GM23248 (cell line): Measurements from ENCODE around the gene PTGFRN. TPM values are rescaled to one million over a fixed set of nuclear protein-coding genes. Genes with fewer than 3 reads are reported as not detected.

Experiments used
- DNase-seq: peaks from one replicate; pipeline ENCODE4 v3.0.0-alpha.2; 2015
- H2AFZ ChIP-seq: fragments of 200-600 bp; sonication (generic); 2 replicates; pipeline ENCODE4 v1.6.1; 2016; ENCODE audit warnings: antibody characterized with exemption
- H3F3A ChIP-seq: fragments of 200-600 bp; sonication (generic); 2 replicates; pipeline ENCODE4 v1.6.1; 2016; ENCODE audit warnings: mild to moderate bottlenecking, antibody characterized with exemption, mixed run types; ENCODE audit not compliant: insufficient read depth
- H3K27ac ChIP-seq: fragments of 200-600 bp; sonication (generic); 2 replicates; pipeline ENCODE4 v1.5.1; 2016; ENCODE audit warnings: mild to moderate bottlenecking
- H3K27me3 ChIP-seq: fragments of 200-600 bp; sonication (generic); replicated peaks from 2 replicates; pipeline ENCODE4 v1.6.1; 2016; ENCODE audit warnings: mild to moderate bottlenecking; ENCODE audit not compliant: insufficient read depth
- H3K36me3 ChIP-seq: fragments of 200-600 bp; sonication (generic); 2 replicates; pipeline ENCODE4 v1.6.1; 2016; ENCODE audit warnings: low read depth, mild to moderate bottlenecking
- H3K4me1 ChIP-seq: fragments of 200-600 bp; sonication (generic); 2 replicates; pipeline ENCODE4 v1.6.1; 2016; ENCODE audit warnings: mild to moderate bottlenecking; ENCODE audit not compliant: insufficient read depth
- H3K4me2 ChIP-seq: fragments of 200-600 bp; sonication (generic); one replicate; pipeline ENCODE4 v1.6.1; 2016; ENCODE audit warnings: mild to moderate bottlenecking; ENCODE audit not compliant: unreplicated experiment
- H3K4me3 ChIP-seq: fragments of 200-600 bp; sonication (generic); 2 replicates; pipeline ENCODE4 v1.5.1; 2016; ENCODE audit warnings: mild to moderate bottlenecking
- H3K79me2 ChIP-seq: fragments of 200-600 bp; sonication (generic); 2 replicates; pipeline ENCODE4 v1.6.1; 2016; ENCODE audit warnings: mild to moderate bottlenecking; ENCODE audit not compliant: insufficient read depth
- H3K9ac ChIP-seq: fragments of 200-600 bp; sonication (generic); 2 replicates; pipeline ENCODE4 v1.6.1; 2016; ENCODE audit warnings: mild to moderate bottlenecking
- H3K9me2 ChIP-seq: fragments of 200-600 bp; sonication (generic); 2 replicates; pipeline ENCODE4 v1.6.1; 2016; ENCODE audit warnings: mixed run types, mild to moderate bottlenecking, moderate library complexity; ENCODE audit not compliant: insufficient read depth
- H3K9me3 ChIP-seq: fragments of 200-600 bp; sonication (generic); one replicate; pipeline ENCODE4 v1.6.1; 2017; ENCODE audit warnings: low read depth
- H4K20me1 ChIP-seq: fragments of 200-600 bp; sonication (generic); 2 replicates; pipeline ENCODE4 v1.6.0; 2016; ENCODE audit not compliant: insufficient read depth
- EZH2 ChIP-seq: fragments of 200-600 bp; sonication (generic); IDR thresholded peaks from 2 replicates; pipeline ENCODE4 v1.6.1; 2018; ENCODE audit warnings: antibody characterized with exemption, mild to moderate bottlenecking; ENCODE audit not compliant: insufficient read depth, poor library complexity, severe bottlenecking
- EZH2phosphoT487 ChIP-seq: fragments of 200-600 bp; sonication (generic); IDR thresholded peaks from 2 replicates; pipeline ENCODE4 v1.6.1; 2018; ENCODE audit warnings: antibody characterized with exemption, moderate library complexity, mild to moderate bottlenecking, low read depth; ENCODE audit not compliant: insufficient read depth
- WGBS, 2 experiments: methylation state at CpG; one replicate each; pipeline ENCODE4 v1.1.6; 2015 to 2017; ENCODE audit warnings: low lambda C conversion rate in 2 of 2, low coverage in 1 of 2; ENCODE audit errors: missing lambda C conversion rate in 2 of 2; 5-methylcytosine and 5-hydroxymethylcytosine counted together
- in situ Hi-C: fragments of 300-500 bp; cut with MboI; formaldehyde crosslinking; loops from 2 replicates; pipeline ENCODE4 v1.15.0; 2020
- polyA plus RNA-seq: library from polyadenylated mRNA; unstranded; fragments of >200 nt; fragmentation: Nextera tagmentation; extraction: Ambion mirVana; gene quantifications from 2 replicates; pipeline ENCODE4 v1.2.1, GENCODE V29; 2016
- total RNA-seq: library from RNA; depleted of rRNA; stranded (reverse); fragments of >200 nt; shearing (Covaris generic); gene quantifications from 2 replicates; pipeline ENCODE4 v1.2.3, GENCODE V29; 2014

PTGFRN gene
- total and polyA plus RNA-seq, 2 experiments from 2014 or later = 14.7 to 25.7 TPM

- Histone ChIP-seq H3F3A (peaks cover 24% of the 10 kb centered on the region; the same call in 1 of the 2 replicates), H3K4me2 (no peak overlapping the region), H4K20me1 (no peaks in the 10 kb centered on the region), H3K27ac (no peak overlapping the region), H3K9ac (no peak overlapping the region), H3K36me3 (no peaks in the 10 kb centered on the region), H3K4me3 (no peak overlapping the region), H3K4me1 (peaks cover 35% of the 10 kb centered on the region), H3K9me3 (no peaks in the 10 kb centered on the region), H2AFZ (no peak overlapping the region), H3K9me2 (no peaks in the 10 kb centered on the region), H3K27me3 (no peaks in the 10 kb centered on the region), H3K79me2 (no peaks in the 10 kb centered on the region)
- WGBS, 2 experiments = 75 to 77% methylated on average over 2 of the region's 2 CpGs
- no peak for TF ChIP-seq EZH2
- no peak for TF ChIP-seq EZH2phosphoT487
- in situ Hi-C loops = no loop called here
- DNase-seq = no peak
Measured at GRCh38 chr1:116919802-116920201, 10.1 kb downstream of the PTGFRN start.

DNA sequence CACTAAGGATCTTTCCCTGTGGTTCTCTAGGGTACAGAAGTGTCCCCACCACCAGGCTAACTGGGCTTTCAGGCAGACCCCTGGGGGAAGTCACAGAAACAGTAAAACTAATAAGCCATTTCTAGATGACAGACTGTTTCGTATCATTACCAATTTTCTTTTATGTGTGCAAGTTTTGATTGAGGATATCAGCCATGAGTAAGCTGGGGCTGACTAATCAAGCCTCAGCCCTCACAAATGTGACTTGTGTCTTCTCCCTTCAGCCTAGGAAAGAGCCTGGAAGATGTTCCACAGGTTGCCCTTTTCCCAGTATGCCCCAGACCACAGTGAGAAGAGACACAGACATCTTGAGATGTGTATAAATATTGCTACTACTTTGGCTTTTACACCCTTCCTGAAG, 10.5 kb downstream of the PTGFRN start:
- WGBS, 2 experiments = 43 to 44% methylated on average over 1 of the region's 1 CpG
- TF ChIP-seq EZH2phosphoT487 = no peak
- no peak for TF ChIP-seq EZH2
- no peaks in the 10 kb centered on the region for H3K79me2 ChIP-seq

GRCh38 chr1:116921301-116921885, 11.7 kb downstream of the PTGFRN start:
- no peak overlapping the region for H3K9ac ChIP-seq
- peaks cover 24% of the 10 kb centered on the region; the same call in 1 of the 2 replicates for H3F3A ChIP-seq
- 13 to 15% methylated on average over 6 of the region's 6 CpGs for WGBS, 2 experiments
- H3K9me2 ChIP-seq = no peaks in the 10 kb centered on the region
- no peaks in the 10 kb centered on the region for H3K36me3 ChIP-seq
- no peak overlapping the region for H3K4me3 ChIP-seq
- H3K27me3 ChIP-seq = no peaks in the 10 kb centered on the region
- H3K79me2 ChIP-seq = no peaks in the 10 kb centered on the region
- H3K27ac ChIP-seq = peak overlapping the region; percentile 35
- H3K4me2 ChIP-seq = peak overlapping the region; percentile 37
- DNase-seq = peak; percentile 75
- H3K9me3 ChIP-seq = no peaks in the 10 kb centered on the region
- in situ Hi-C loops = no loop called here
- no peaks in the 10 kb centered on the region for H4K20me1 ChIP-seq
- peaks cover 35% of the 10 kb centered on the region for H3K4me1 ChIP-seq
- no peak for TF ChIP-seq EZH2
- TF ChIP-seq EZH2phosphoT487 = no peak
- H2AFZ ChIP-seq = no peak overlapping the region

More for the DNA sequence above, 10.5 kb downstream of the PTGFRN start:
- no peaks in the 10 kb centered on the region for H3K27me3 ChIP-seq
- H3K9me2 ChIP-seq = no peaks in the 10 kb centered on the region
- H3K4me3 ChIP-seq = no peak overlapping the region
- peaks cover 24% of the 10 kb centered on the region; the same call in 1 of the 2 replicates for H3F3A ChIP-seq
- no peak overlapping the region for H3K4me2 ChIP-seq
- peak; percentile 48 for DNase-seq
- no peak overlapping the region for H2AFZ ChIP-seq
- H3K9me3 ChIP-seq = no peaks in the 10 kb centered on the region
- H3K36me3 ChIP-seq = no peaks in the 10 kb centered on the region
- peaks cover 35% of the 10 kb centered on the region for H3K4me1 ChIP-seq
- in situ Hi-C loops = no loop called here
- H4K20me1 ChIP-seq = no peaks in the 10 kb centered on the region
- H3K27ac ChIP-seq = no peak overlapping the region
- H3K9ac ChIP-seq = no peak overlapping the region

- TF ChIP-seq EZH2phosphoT487 (no peak), EZH2 (no peak)
- no peak overlapping the region for H3K27ac ChIP-seq
- in situ Hi-C loops = no loop called here
- WGBS, 2 experiments = 88 to 94% methylated on average over 5 of the region's 5 CpGs
- peak overlapping the region; percentile 37 for H3K4me2 ChIP-seq
- H3K36me3 ChIP-seq = no peaks in the 10 kb centered on the region
- H3K27me3 ChIP-seq = no peaks in the 10 kb centered on the region
- no peak overlapping the region for H3K4me3 ChIP-seq
- H3K9ac ChIP-seq = no peak overlapping the region
- no peaks in the 10 kb centered on the region for H4K20me1 ChIP-seq
- no peaks in the 10 kb centered on the region for H3K9me2 ChIP-seq
- H3F3A ChIP-seq = peaks cover 24% of the 10 kb centered on the region; the same call in 1 of the 2 replicates
- H3K9me3 ChIP-seq = no peaks in the 10 kb centered on the region
- H3K79me2 ChIP-seq = no peaks in the 10 kb centered on the region
- peaks cover 35% of the 10 kb centered on the region for H3K4me1 ChIP-seq
- H2AFZ ChIP-seq = no peak overlapping the region
- DNase-seq = no peak
Measured at GRCh38 chr1:116921937-116922336, 12.2 kb downstream of the PTGFRN start.
